ENCODE measurements around the gene INKA2.
"Not testable (repeated sequence)": the region's sequence is repeated elsewhere in the genome, so short reads cannot be mapped to it uniquely, and the experiment has no call there.

INKA2 gene

DNA sequence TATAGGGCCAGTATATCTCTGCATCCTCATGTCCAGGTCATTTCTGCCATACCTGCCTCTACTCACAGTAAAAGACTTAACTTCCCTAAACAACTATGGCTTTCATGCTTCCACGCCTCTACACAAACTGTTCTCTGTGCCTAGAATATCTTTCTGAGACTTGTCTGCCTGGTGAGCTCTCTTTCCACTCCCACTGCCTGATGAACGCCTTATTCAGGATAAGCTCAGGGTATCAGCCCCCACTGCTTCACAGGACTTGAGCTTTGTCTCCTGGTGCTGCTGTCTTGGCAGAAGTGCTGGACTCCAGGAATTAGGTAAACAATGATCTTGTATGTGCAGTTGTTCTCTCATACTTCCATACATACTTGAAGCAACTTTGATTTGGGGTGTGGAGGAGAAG is 11.7 kb upstream of the INKA2 start:
- no peak for DNase-seq (ENCODE audit: low read depth in 2 of 2)

DNA sequence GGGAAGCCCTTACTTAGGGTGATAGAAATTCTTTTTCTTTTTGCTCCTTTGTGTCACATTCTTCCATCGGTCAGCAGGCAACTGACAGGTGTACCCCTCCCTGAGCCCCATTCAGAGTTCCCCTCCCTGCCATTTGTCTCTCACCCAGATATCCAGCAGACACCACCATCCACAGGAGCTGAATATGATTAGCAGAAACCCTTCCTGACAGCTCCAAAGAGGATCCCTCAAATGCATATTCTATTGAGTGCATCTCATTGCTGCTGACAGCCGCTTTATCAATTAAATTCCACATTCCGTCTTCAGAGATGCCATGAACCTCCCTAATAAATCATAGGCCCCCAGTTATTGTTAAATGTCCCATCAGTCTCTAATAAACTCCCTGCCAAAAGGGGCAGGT is 10.4 kb upstream of the INKA2 start:
- no peak for DNase-seq (ENCODE audit: low read depth in 2 of 2)

DNA sequence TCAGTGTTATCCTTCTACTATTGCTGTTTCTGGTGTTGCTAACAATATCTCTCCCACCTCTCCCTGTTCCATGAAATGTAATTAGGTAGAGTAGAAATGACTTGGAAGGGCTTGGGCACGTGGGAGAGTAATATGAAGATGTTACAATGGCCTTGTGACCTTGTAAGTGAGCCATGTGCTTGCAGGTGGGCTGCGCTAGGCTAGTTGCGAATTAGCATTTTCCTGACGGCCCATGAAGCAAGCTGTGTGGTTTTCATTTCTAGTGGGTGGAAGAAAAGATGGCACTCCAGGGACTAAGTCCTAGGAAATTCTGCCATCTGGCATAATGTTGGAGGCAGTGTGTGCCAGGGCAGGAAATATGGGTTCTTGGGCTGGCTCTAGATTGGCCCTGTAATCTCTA is 8.8 kb upstream of the INKA2 start:
- no peak for DNase-seq (ENCODE audit: low read depth in 2 of 2)

DNA sequence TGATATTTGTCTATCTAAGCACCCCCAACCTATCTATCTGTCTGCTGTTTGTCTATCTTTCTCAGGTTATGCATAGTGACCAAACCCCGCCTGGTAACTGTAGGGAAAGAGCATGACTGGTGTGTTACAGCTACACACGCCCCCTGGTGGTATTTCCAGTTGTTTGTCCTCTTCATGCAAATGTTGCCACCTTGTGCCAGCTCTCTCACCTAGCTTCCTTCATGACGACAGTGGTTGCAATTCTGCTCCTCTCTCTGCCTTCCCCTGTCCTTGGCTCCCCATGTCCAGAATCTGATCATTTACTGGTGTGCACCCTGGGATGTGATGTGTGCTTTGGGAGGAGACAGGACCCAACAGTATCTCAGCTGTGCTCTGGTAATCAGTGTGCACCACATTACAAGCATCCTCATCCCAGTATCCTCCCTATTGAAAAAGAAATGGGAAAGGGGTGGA is 8.1 kb upstream of the INKA2 start:
- no peak for DNase-seq (ENCODE audit: low read depth in 2 of 2)

GRCh38 chr1:111746614-111746999 is 7.4 kb upstream of the INKA2 start:
- DNase-seq (ENCODE audit: low read depth in 2 of 2), result no peak

GRCh38 chr1:111745675-111746613 is 6.7 kb upstream of the INKA2 start:
- DNase-seq (ENCODE audit: low read depth in 2 of 2), result no peak

GRCh38 chr1:111743679-111744101 is 4.5 kb upstream of the INKA2 start:
- no peak for DNase-seq (ENCODE audit: low read depth in 2 of 2)

DNA sequence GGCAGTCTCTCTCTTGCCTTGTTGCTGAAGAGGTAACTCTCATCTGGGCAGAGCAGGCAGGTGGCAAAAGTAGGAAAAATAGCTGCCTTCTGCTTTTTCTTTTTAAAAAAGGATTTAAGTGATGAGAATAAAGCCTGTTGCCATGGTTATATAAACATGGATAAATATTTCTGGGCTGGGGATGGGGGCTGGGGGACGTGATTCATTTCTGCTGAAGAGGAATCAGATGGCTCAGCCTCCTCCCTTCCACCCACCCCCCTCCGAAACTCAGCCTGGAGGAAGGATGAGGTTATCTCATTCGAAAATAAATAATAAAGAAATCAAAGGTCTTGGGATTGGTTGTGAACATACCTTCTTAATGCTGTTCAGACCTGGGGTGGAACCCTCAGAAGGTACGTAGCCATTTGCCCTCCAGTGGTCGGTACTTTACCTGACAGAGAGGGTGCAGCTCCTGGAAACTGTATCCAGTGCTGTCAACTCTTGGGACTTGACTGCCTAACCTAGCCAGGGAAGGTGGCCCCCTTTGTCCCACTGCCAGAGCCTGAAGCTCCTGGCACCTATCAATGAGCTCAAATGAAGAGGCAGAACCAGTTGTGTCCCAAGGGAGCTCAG is 3.8 kb upstream of the INKA2 start:
- no peak for DNase-seq (ENCODE audit: low read depth in 2 of 2)

- not testable (repeated sequence) for DNase-seq (ENCODE audit: low read depth in 2 of 2)
Observed at GRCh38 chr1:111742292-111742691, 3.1 kb upstream of the INKA2 start.

- DNase-seq (ENCODE audit: low read depth in 2 of 2), result no peak
Observed at GRCh38 chr1:111739925-111740765, 950 bp upstream of the INKA2 start.

DNA sequence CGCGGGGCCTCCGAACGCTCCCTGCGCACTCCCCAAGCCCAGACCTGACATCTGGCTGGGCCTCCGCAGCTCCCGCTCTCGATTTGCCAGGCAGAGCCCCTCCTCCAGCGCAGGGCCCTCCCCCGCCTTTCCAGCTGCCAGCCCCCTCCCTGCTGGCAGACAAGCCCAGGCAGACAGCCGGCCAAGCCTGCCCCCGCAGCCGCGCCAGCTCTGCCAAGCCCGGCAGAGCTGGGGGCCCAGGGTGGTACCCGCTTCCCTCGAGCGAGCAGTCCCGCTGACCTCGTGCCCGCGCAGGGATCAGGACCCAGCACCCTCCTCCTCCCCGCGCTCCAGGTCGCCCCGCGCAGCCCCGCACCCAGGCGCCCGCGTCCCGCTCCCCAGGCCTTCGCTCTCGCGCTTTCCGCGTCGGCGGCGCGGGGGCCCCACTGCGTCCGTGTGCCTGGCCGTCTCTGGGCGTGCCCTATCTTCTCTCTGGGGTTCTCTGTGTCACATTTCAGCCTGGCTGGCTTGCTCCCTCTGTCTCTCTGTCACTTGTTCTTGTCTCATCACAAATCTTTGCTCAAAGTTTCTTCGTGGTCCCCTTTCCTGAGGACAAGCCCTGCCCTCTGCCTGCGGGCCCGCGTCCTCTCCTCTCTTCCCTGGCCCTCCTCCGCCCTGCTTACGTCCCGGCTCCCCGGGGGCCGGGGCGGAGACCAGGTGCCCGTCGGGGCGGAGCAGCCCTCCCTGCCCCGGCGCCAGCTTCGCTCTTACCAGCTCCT is 580 bp downstream of the INKA2 start:
- no peak for DNase-seq (ENCODE audit: low read depth in 2 of 2)

DNA sequence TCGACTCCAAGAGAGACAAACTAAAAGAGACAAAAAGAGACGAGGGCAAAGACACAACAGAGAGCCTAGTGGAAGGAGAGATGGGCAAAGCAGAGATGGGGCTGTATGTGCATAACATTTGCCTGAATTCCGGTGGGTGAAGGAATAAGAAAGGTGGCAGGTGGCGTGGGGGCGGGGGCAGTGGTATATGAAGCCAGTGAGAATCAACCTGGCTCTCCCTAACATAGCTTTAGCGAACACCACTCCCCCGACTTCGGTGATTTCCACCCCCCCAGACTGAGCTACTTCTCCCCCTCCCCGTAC is 1.1 kb downstream of the INKA2 start:
- DNase-seq (ENCODE audit: low read depth in 2 of 2), result no peak

DNA sequence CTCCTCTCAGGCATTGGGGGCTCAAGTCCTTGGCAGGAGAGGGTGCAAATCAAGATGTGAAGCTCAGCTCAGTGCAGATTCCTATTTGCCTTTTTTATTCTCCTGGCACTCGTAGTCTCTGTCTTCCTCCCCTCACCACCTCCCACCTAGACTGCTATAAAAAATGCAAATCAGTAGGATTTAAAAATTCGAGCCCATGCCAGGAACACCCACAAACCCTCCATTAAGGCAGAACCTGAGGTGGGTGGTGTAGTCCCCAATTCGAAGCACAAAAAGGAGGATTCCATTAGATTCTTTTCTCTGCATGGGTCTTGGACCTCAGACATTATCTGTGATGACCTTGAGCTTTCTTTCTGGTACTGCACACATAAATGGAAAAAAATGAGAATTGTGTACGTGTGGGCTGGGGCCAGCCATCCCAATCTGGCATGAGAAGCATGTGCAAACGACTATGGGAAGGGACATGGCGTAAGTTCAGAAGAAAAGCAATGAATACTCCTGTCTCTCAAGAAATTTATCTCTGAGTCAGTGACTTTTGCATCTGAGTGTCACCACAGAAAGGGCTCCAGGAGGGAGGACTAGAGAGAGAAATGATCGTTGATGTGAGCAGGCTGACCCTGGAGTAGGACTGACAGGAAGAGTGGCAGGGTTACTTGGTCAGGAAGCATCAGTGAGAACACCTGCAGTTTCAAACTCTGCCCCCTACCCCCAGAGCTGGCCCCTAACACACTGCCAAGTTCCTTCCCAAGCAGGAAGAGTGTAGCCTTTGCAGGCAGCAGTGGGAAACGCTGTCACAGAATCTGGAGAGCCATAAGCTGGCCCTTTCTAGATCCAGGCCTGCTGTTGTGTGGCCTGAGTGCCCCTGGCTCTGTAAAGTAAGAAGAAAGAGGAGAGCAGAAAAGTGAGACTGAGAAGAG is 1.7 kb downstream of the INKA2 start:
- no peak for DNase-seq (ENCODE audit: low read depth in 2 of 2)

- no peak for DNase-seq (ENCODE audit: low read depth in 2 of 2)
Observed at GRCh38 chr1:111736548-111737215, 2.5 kb downstream of the INKA2 start.

DNA sequence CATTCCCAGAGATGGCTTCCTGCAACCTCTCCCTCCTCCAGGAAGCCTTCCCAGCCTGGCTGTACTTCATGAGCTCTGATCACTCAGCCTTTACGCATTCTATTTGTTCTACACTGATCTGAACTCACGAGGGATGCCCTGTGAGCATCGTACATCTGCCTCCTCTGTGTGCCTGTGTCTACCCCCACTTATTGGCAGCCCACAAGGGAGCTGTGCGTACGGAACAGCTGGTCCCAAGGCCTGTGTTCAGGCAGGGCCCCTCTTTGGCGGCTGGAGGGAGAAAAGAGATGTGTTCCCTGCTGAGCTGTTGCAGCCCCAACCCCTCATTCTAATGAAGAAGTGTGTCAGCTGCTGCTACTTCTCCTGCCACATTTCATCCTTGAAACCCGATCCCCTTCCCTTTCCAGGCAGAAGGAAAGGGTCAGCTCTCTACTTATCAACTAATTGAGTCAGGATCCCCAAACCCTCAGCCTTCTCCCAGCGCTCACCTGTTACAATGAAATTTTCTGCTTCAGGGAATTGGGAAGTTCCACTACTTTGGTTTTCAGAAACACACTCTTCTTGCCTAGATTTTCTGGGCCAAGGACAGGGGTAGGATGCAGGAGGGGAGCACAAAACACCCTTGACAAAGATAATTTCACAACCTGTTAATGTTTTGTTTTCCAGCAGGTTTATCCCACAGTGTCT is 3.2 kb downstream of the INKA2 start:
- no peak for DNase-seq (ENCODE audit: low read depth in 2 of 2)

DNA sequence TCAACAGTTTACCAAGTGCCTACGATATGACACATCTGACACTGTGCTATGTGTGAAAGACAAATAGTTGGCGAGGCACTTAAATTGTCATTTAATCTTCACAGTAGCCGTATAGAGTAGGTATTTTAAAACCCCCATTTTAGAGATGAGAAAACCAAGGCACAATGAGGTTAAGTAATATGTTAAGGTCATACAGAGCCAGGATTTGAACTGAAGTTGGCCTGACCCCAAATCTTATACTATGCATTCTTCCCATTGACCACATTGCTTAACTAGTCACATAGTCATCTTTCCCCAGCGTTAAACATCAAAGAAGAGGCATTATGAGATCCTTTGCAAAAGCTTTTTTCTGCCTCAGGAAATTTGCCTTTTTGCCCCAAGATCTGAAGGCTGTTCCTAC is 3.9 kb downstream of the INKA2 start:
- DNase-seq (ENCODE audit: low read depth in 2 of 2), result no peak

DNA sequence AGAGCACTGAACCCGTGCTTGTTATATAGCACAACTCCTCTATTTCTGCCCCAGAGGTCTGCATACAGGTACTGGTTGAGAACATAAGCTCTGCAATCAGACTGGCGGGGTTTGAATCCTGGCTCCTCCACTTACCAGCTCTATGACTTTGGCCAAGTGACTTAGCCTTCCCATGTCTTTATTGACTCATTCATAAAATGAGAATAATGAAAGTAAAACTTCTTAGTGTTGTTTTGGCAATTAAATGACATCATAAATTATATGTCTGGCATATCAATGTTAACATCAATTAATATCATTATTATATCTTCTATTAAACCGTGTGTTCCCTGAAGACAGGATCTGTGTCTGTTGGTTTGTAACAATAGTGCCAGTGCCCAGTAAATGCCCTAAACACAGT is 4.3 kb downstream of the INKA2 start:
- no peak for DNase-seq (ENCODE audit: low read depth in 2 of 2)

- no peak for DNase-seq (ENCODE audit: low read depth in 2 of 2)
Observed at GRCh38 chr1:111734426-111734825, 4.8 kb downstream of the INKA2 start.

DNA sequence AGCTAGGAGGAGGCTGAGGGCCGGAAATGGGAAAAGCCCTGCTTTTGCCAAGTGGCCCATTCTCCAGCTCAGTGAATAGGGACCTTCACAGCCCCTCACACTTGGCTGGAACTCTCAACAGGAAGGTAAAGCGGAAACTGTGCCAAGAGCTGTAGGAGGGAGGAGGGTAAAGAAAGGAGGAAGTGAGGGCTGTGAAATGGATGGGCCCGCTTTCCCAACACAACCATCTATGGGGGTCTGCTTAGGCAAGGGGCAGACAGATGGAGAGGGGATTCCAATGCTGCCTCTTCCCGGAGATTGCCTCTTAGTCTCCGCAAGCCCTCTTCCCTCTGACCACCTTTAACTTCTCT is 5.2 kb downstream of the INKA2 start:
- no peak for DNase-seq (ENCODE audit: low read depth in 2 of 2)
